Measurements from ENCODE around the gene WNT3A. TPM values are rescaled to one million over a fixed set of nuclear protein-coding genes. Genes with fewer than 3 reads are reported as not detected.

WNT3A gene
- total RNA-seq, 1 experiment from 2014 or later = not detected

GRCh38 chr1:228073061-228073856 is 66.5 kb downstream of the WNT3A start:
- TF ChIP-seq CTCF (IDR thresholded peaks at IDR 0.05; ENCODE audit: unreplicated experiment) = no peak
- Mint-ChIP-seq H3K27me3 (ENCODE audit: unreplicated experiment) (peaks cover 97% of the 10 kb centered on the region), H3K4me3 (ENCODE audit: low read depth, unreplicated experiment) (no peak overlapping the region), H3K27ac (ENCODE audit: unreplicated experiment) (peak overlapping the region; percentile 13), H3K36me3 (ENCODE audit: insufficient read depth, unreplicated experiment) (peaks cover 19% of the 10 kb centered on the region), H3K4me1 (ENCODE audit: low read depth, unreplicated experiment) (no peaks in the 10 kb centered on the region), H3K9me3 (ENCODE audit: low read depth, unreplicated experiment) (no peaks in the 10 kb centered on the region)
- intact Hi-C loops (cut with micrococcal nuclease; ENCODE audit: unreplicated experiment) = loop anchor here (5.0 kb wide), 1 partner anchor 76 kb away; no protein-coding TSS in a partner anchor
- DNase-seq = no peak
- BruUV-seq (replicated peaks) = no TSS peak
- CTCF ChIA-PET = interaction anchor here (0.9 to 1.1 kb wide), 4 partner anchors 9 to 74 kb away, joined by 3 to 7 read pairs (median 5); no protein-coding TSS in a partner anchor

- DNase-seq = peak; percentile 57
- H3K4me3 Mint-ChIP-seq (ENCODE audit: low read depth, unreplicated experiment) = no peak overlapping the region
- H3K4me1 Mint-ChIP-seq (ENCODE audit: low read depth, unreplicated experiment) = no peaks in the 10 kb centered on the region
- peaks cover 19% of the 10 kb centered on the region for H3K36me3 Mint-ChIP-seq (ENCODE audit: insufficient read depth, unreplicated experiment)
- no peaks in the 10 kb centered on the region for H3K9me3 Mint-ChIP-seq (ENCODE audit: low read depth, unreplicated experiment)
- intact Hi-C loops (cut with micrococcal nuclease; ENCODE audit: unreplicated experiment) = loop anchor here (5.0 kb wide), 1 partner anchor 77 kb away; no protein-coding TSS in a partner anchor
- H3K27ac Mint-ChIP-seq (ENCODE audit: unreplicated experiment) = no peak overlapping the region
- CTCF ChIA-PET = interaction anchor here (0.9 to 1.1 kb wide), 4 partner anchors 8 to 75 kb away, joined by 3 to 7 read pairs (median 5); no protein-coding TSS in a partner anchor
- BruUV-seq (replicated peaks) = no TSS peak
- no peak for TF ChIP-seq CTCF (IDR thresholded peaks at IDR 0.05; ENCODE audit: unreplicated experiment)
- peaks cover 89% of the 10 kb centered on the region for H3K27me3 Mint-ChIP-seq (ENCODE audit: unreplicated experiment)
Observed at GRCh38 chr1:228073857-228074545, 67.2 kb downstream of the WNT3A start.

- Mint-ChIP-seq H3K4me3 (ENCODE audit: low read depth, unreplicated experiment) (no peak overlapping the region), H3K36me3 (ENCODE audit: insufficient read depth, unreplicated experiment) (peaks cover 19% of the 10 kb centered on the region), H3K4me1 (ENCODE audit: low read depth, unreplicated experiment) (no peaks in the 10 kb centered on the region), H3K27me3 (ENCODE audit: unreplicated experiment) (peaks cover 78% of the 10 kb centered on the region), H3K27ac (ENCODE audit: unreplicated experiment) (no peak overlapping the region), H3K9me3 (ENCODE audit: low read depth, unreplicated experiment) (no peaks in the 10 kb centered on the region)
- BruUV-seq (replicated peaks) = no TSS peak
- CTCF ChIA-PET = no interaction called here
- no peak for DNase-seq
- intact Hi-C loops (cut with micrococcal nuclease; ENCODE audit: unreplicated experiment) = loop anchor here (5.0 kb wide), 1 partner anchor 78 kb away; no protein-coding TSS in a partner anchor
- no peak for TF ChIP-seq CTCF (IDR thresholded peaks at IDR 0.05; ENCODE audit: unreplicated experiment)
Observed at GRCh38 chr1:228074954-228075730, 68.3 kb downstream of the WNT3A start.

DNA sequence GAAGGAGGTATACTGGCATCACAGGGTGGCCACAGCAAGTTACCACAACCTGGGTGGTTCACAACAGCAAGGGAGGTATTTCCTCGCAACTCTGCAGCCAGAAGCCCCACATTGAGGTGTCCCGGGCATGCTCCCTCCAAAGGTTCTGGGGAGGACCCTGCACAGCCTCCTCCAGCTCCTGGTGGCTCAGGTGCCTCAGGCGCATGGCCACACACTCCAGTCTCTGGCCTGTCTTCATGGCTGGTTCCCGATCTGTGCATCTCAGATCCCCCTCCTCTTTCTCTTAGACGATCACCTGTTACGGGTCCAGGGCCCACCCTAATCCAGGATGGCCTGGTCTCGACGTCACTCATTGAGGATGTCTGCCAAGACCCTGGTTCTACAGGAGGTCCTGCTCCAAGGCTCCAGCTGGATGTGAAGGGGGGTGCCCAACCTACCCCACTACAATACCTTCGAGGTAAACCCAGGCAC is 69.0 kb downstream of the WNT3A start:
- H3K4me3 Mint-ChIP-seq (ENCODE audit: low read depth, unreplicated experiment) = no peak overlapping the region
- H3K4me1 Mint-ChIP-seq (ENCODE audit: low read depth, unreplicated experiment) = no peaks in the 10 kb centered on the region
- H3K9me3 Mint-ChIP-seq (ENCODE audit: low read depth, unreplicated experiment) = no peaks in the 10 kb centered on the region
- intact Hi-C loops (cut with micrococcal nuclease; ENCODE audit: unreplicated experiment) = no loop called here
- no peak for TF ChIP-seq CTCF (IDR thresholded peaks at IDR 0.05; ENCODE audit: unreplicated experiment)
- no TSS peak for BruUV-seq (replicated peaks)
- no peak overlapping the region for H3K27ac Mint-ChIP-seq (ENCODE audit: unreplicated experiment)
- no peak for DNase-seq
- peaks cover 19% of the 10 kb centered on the region for H3K36me3 Mint-ChIP-seq (ENCODE audit: insufficient read depth, unreplicated experiment)
- H3K27me3 Mint-ChIP-seq (ENCODE audit: unreplicated experiment) = peaks cover 71% of the 10 kb centered on the region
- CTCF ChIA-PET = no interaction called here

Measured in Calu3 (cell line).